Adrenal gland (tissue), 5 donors: ENCODE results near the gene ZP4.

ENCODE experiments used
- POLR2A ChIP-seq, 2 donors: fragments of 450-650 bp; IDR thresholded peaks; one replicate each; pipeline ENCODE4 v1.6.1; 2017; ENCODE audit warnings: antibody characterized with exemption in 2 of 2, mild to moderate bottlenecking in 2 of 2, moderate library complexity in 1 of 2
- TF ChIP-seq, protein P1 (sequence below), 6 experiments: fragments of 450-650 bp in 4 of 6; fragments of 200-600 bp in 2 of 6; sonication (generic) in 1 of 6; IDR thresholded peaks; 1 replicate in 5 of 6; 2 replicates in 1 of 6; pipeline versions ENCODE4 v1.5.1 to v1.8.0; 2016 to 2021; ENCODE audit warnings: antibody characterized with exemption in 6 of 6, mild to moderate bottlenecking in 2 of 6, moderate library complexity in 1 of 6
- donor health status: DM: no; HTN: no; CAD: no.

DNA sequence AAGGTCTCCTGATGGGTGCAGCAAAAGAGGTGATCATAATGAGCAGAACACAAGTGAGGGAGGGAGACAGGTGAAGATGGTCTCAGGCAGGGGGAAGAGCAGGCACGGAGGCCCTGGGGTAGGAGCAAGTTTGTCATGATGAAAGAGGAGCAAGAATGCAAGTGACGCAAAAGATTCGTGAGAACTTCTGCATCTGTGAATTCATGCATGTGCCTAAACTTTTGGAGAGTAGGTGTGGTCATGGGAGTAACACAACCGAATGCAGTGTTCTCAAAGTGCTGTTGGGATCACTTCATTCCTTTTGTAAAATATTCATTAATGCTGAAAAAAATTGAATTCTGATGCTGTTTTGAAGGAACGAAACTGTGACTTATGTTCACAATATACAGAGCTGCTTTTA, 47.3 kb upstream of the ZP4 start:
- TF ChIP-seq, protein P1, sequence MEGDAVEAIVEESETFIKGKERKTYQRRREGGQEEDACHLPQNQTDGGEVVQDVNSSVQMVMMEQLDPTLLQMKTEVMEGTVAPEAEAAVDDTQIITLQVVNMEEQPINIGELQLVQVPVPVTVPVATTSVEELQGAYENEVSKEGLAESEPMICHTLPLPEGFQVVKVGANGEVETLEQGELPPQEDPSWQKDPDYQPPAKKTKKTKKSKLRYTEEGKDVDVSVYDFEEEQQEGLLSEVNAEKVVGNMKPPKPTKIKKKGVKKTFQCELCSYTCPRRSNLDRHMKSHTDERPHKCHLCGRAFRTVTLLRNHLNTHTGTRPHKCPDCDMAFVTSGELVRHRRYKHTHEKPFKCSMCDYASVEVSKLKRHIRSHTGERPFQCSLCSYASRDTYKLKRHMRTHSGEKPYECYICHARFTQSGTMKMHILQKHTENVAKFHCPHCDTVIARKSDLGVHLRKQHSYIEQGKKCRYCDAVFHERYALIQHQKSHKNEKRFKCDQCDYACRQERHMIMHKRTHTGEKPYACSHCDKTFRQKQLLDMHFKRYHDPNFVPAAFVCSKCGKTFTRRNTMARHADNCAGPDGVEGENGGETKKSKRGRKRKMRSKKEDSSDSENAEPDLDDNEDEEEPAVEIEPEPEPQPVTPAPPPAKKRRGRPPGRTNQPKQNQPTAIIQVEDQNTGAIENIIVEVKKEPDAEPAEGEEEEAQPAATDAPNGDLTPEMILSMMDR (IDR thresholded peaks at IDR 0.05) = no peak
- no peak for TF ChIP-seq POLR2A (IDR thresholded peaks at IDR 0.05)
